Measurements from ENCODE around the gene GNAI3.

GNAI3 gene

DNA sequence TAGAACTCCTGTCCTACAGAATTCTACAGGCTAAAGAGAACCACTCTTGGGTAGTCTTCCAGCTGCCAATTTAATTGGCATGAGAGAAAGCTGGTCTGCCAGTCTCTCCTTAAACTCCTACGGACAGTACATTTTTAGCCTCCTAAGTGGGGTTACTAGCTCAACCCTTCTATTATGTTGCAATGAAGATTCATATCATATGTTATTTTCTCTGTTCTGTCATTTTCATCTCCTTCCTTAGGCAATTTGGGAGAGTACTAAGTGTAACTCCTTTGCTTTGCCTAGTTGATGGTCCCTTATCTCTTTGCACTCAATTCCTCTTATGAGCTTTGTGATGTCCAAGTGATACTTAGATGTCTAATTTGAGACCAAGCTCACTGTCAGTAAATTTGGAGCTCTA is 57.0 kb downstream of the GNAI3 start (continued):
- TF ChIP-seq, protein P1, sequence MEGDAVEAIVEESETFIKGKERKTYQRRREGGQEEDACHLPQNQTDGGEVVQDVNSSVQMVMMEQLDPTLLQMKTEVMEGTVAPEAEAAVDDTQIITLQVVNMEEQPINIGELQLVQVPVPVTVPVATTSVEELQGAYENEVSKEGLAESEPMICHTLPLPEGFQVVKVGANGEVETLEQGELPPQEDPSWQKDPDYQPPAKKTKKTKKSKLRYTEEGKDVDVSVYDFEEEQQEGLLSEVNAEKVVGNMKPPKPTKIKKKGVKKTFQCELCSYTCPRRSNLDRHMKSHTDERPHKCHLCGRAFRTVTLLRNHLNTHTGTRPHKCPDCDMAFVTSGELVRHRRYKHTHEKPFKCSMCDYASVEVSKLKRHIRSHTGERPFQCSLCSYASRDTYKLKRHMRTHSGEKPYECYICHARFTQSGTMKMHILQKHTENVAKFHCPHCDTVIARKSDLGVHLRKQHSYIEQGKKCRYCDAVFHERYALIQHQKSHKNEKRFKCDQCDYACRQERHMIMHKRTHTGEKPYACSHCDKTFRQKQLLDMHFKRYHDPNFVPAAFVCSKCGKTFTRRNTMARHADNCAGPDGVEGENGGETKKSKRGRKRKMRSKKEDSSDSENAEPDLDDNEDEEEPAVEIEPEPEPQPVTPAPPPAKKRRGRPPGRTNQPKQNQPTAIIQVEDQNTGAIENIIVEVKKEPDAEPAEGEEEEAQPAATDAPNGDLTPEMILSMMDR (tag by site-specific recombination; IDR thresholded peaks at IDR 0.05): no peak
- TF ChIP-seq KLF10 (tag by site-specific recombination; IDR thresholded peaks at IDR 0.05) (no peak), ZNF239 (tag by site-specific recombination; IDR thresholded peaks at IDR 0.05) (no peak), ZSCAN16 (tag by site-specific recombination; IDR thresholded peaks at IDR 0.05) (no peak)
- TF ChIP-seq, protein P2, sequence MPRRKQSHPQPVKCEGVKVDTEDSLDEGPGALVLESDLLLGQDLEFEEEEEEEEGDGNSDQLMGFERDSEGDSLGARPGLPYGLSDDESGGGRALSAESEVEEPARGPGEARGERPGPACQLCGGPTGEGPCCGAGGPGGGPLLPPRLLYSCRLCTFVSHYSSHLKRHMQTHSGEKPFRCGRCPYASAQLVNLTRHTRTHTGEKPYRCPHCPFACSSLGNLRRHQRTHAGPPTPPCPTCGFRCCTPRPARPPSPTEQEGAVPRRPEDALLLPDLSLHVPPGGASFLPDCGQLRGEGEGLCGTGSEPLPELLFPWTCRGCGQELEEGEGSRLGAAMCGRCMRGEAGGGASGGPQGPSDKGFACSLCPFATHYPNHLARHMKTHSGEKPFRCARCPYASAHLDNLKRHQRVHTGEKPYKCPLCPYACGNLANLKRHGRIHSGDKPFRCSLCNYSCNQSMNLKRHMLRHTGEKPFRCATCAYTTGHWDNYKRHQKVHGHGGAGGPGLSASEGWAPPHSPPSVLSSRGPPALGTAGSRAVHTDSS (tag by site-specific recombination; IDR thresholded peaks at IDR 0.05): no peak

DNA sequence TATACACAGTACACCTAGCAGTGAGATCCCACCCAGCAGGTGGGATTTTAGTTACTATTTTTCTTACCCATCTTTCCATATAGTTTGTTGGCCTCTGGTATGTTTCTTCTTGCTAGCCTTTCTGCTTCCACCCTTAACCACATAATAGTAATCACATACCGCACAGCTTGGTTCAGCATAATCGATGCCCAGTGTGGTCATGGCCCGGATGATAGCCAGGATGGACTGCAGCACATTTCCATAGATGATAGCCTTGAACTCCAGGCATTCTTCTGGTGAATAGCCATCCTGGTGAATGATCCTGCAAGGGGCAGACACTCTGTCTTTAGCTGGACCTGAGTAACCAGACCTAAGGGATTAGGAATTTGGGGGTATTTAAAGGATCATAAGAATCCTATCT is 61.5 kb downstream of the GNAI3 start:
- no peak overlapping the region for H3K27ac ChIP-seq (ENCODE audit: extremely low read depth, low read depth, low read length)
- TF ChIP-seq SALL2 (tag by site-specific recombination; IDR thresholded peaks at IDR 0.05; ENCODE audit: borderline replicate concordance): no peak
- TF ChIP-seq, protein P3, sequence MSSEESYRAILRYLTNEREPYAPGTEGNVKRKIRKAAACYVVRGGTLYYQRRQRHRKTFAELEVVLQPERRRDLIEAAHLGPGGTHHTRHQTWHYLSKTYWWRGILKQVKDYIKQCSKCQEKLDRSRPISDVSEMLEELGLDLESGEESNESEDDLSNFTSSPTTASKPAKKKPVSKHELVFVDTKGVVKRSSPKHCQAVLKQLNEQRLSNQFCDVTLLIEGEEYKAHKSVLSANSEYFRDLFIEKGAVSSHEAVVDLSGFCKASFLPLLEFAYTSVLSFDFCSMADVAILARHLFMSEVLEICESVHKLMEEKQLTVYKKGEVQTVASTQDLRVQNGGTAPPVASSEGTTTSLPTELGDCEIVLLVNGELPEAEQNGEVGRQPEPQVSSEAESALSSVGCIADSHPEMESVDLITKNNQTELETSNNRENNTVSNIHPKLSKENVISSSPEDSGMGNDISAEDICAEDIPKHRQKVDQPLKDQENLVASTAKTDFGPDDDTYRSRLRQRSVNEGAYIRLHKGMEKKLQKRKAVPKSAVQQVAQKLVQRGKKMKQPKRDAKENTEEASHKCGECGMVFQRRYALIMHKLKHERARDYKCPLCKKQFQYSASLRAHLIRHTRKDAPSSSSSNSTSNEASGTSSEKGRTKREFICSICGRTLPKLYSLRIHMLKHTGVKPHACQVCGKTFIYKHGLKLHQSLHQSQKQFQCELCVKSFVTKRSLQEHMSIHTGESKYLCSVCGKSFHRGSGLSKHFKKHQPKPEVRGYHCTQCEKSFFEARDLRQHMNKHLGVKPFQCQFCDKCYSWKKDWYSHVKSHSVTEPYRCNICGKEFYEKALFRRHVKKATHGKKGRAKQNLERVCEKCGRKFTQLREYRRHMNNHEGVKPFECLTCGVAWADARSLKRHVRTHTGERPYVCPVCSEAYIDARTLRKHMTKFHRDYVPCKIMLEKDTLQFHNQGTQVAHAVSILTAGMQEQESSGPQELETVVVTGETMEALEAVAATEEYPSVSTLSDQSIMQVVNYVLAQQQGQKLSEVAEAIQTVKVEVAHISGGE (tag by site-specific recombination; conservative IDR thresholded peaks at IDR 0.05; ENCODE audit: low read depth): no peak
- TF ChIP-seq ZNF214 (tag by site-specific recombination; IDR thresholded peaks at IDR 0.05; ENCODE audit: borderline replicate concordance): no peak
- no peak for TF ChIP-seq SP2 (tag by site-specific recombination; IDR thresholded peaks at IDR 0.05)
- TF ChIP-seq IKZF3 (tag by site-specific recombination; IDR thresholded peaks at IDR 0.05): no peak
- TF ChIP-seq MYNN (tag by site-specific recombination; IDR thresholded peaks at IDR 0.05; ENCODE audit: borderline replicate concordance): no peak
- TF ChIP-seq ZNF302 (tag by site-specific recombination; IDR thresholded peaks at IDR 0.05; ENCODE audit: low read depth): no peak
- TF ChIP-seq, protein P4, sequence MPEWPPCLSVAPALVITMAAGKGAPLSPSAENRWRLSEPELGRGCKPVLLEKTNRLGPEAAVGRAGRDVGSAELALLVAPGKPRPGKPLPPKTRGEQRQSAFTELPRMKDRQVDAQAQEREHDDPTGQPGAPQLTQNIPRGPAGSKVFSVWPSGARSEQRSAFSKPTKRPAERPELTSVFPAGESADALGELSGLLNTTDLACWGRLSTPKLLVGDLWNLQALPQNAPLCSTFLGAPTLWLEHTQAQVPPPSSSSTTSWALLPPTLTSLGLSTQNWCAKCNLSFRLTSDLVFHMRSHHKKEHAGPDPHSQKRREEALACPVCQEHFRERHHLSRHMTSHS (tag by site-specific recombination; IDR thresholded peaks at IDR 0.05): no peak
- no peak for TF ChIP-seq RBAK (tag by site-specific recombination; IDR thresholded peaks at IDR 0.05)
- no peak for TF ChIP-seq ZNF23 (tag by site-specific recombination; IDR thresholded peaks at IDR 0.05; ENCODE audit: borderline replicate concordance)
- no peak for TF ChIP-seq ZXDB (tag by site-specific recombination; IDR thresholded peaks at IDR 0.05)
- TF ChIP-seq, protein P5, sequence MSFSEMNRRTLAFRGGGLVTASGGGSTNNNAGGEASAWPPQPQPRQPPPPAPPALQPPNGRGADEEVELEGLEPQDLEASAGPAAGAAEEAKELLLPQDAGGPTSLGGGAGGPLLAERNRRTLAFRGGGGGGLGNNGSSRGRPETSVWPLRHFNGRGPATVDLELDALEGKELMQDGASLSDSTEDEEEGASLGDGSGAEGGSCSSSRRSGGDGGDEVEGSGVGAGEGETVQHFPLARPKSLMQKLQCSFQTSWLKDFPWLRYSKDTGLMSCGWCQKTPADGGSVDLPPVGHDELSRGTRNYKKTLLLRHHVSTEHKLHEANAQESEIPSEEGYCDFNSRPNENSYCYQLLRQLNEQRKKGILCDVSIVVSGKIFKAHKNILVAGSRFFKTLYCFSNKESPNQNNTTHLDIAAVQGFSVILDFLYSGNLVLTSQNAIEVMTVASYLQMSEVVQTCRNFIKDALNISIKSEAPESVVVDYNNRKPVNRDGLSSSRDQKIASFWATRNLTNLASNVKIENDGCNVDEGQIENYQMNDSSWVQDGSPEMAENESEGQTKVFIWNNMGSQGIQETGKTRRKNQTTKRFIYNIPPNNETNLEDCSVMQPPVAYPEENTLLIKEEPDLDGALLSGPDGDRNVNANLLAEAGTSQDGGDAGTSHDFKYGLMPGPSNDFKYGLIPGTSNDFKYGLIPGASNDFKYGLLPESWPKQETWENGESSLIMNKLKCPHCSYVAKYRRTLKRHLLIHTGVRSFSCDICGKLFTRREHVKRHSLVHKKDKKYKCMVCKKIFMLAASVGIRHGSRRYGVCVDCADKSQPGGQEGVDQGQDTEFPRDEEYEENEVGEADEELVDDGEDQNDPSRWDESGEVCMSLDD (tag by site-specific recombination; IDR thresholded peaks at IDR 0.05): no peak
- TF ChIP-seq ZNF175 (tag by site-specific recombination; IDR thresholded peaks at IDR 0.05): no peak
- TF ChIP-seq, protein P6, sequence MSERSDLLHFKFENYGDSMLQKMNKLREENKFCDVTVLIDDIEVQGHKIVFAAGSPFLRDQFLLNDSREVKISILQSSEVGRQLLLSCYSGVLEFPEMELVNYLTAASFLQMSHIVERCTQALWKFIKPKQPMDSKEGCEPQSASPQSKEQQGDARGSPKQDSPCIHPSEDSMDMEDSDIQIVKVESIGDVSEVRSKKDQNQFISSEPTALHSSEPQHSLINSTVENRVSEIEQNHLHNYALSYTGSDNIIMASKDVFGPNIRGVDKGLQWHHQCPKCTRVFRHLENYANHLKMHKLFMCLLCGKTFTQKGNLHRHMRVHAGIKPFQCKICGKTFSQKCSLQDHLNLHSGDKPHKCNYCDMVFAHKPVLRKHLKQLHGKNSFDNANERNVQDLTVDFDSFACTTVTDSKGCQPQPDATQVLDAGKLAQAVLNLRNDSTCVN (tag by site-specific recombination; optimal IDR thresholded peaks at IDR 0.05): no peak
- no peak for TF ChIP-seq ZSCAN16 (tag by site-specific recombination; IDR thresholded peaks at IDR 0.05)
- no peaks in the 10 kb centered on the region for H3K4me1 ChIP-seq (ENCODE audit: control insufficient read depth, insufficient read depth, low read length)
- no peaks in the 10 kb centered on the region for H3K9me3 ChIP-seq (ENCODE audit: control insufficient read depth, insufficient read depth, low read depth, low read length)
- ChIA-PET CTCF (interaction anchor here (0.7 to 1.0 kb wide), 2 partner anchors 21 to 164 kb away, joined by 3 to 8 read pairs; no protein-coding TSS in a partner anchor), POLR2A (no interaction called here)
- no peaks in the 10 kb centered on the region for H3K36me3 ChIP-seq (ENCODE audit: control insufficient read depth in 2 of 2, insufficient read depth in 1 of 2, low read length in 2 of 2)
- no peak overlapping the region for H3K4me3 ChIP-seq (ENCODE audit: low read depth, low read length)
